HCT116 (cell line): ENCODE data around the gene TKFC. TPM values are rescaled to one million over a fixed set of nuclear protein-coding genes. Genes with fewer than 3 reads are reported as not detected.

Experiments
- ATAC-seq: fragments of 200-7000 bp; cut with Tn5 transposase; 2 replicates; pipeline ENCODE4 v1.9.1; 2020; ENCODE audit warnings: mild to moderate bottlenecking, moderate library complexity
- BruUV-seq: library from RNA; stranded (reverse); fragments of 400-500 nt; replicated peaks from 2 replicates; lab custom pipeline; 2021; lab: Mats Ljungman, UMichigan
- CTCF ChIA-PET: fragments of 300-600 bp; sonication (Branson Sonifier 250); formaldehyde crosslinking; loops from one replicate; lab custom pipeline; 2021; ENCODE audit warnings: antibody characterized with exemption; lab: Charles Lee
- POLR2A ChIA-PET: fragments of 300-600, 350-600 bp; sonication (Branson Sonifier 250); formaldehyde crosslinking; loops from one replicate; lab custom pipeline; 2021; ENCODE audit warnings: antibody characterized with exemption; lab: Charles Lee
- RAD21 ChIA-PET, 2 experiments: fragments of 300-600 bp; sonication (Branson Sonifier 250); formaldehyde crosslinking; loops; one replicate each; lab custom pipeline; 2023; ENCODE audit warnings: low total read pairs in 2 of 2; ENCODE audit not compliant: uncharacterized antibody in 2 of 2, unreplicated experiment in 2 of 2, low non-redundant PET in 1 of 2; lab: Charles Lee
- DNase-seq: peaks from one replicate; pipeline ENCODE4 v3.0.0-alpha.2; 2010; ENCODE audit warnings: low read depth, low spot score
- H2AFZ ChIP-seq: fragments of 200-600 bp; shearing (Covaris generic), sonication (generic); 2 replicates; pipeline ENCODE4 v1.6.1; 2017; ENCODE audit warnings: low read depth, mixed run types, mixed read lengths, antibody characterized with exemption, low read length; ENCODE audit not compliant: poor library complexity, severe bottlenecking
- H3K27ac ChIP-seq: 2 replicates; pipeline ENCODE4 v1.5.1; 2012; ENCODE audit warnings: low read depth, low read length
- H3K27me3 ChIP-seq: fragments of 200-600 bp; sonication (generic); 2 replicates; pipeline ENCODE4 v1.6.1; 2016; ENCODE audit warnings: mixed run types, low read length, mixed read lengths; ENCODE audit not compliant: insufficient read depth
- H3K36me3 ChIP-seq, 2 experiments: fragments of 200-500 bp in 1 of 2; fragments of 200-600 bp in 1 of 2; sonication (Bioruptor generic) in 1 of 2; sonication (generic) in 1 of 2; 2 replicates each; pipeline versions ENCODE4 v1.5.1 to v1.6.1; 2014 to 2016; ENCODE audit warnings: low read length in 2 of 2, inconsistent platforms in 1 of 2, mixed read lengths in 1 of 2, mixed run types in 1 of 2; ENCODE audit not compliant: insufficient read depth in 2 of 2, control insufficient read depth in 1 of 2
- H3K4me1 ChIP-seq, 2 experiments: fragments of 200-600 bp in 1 of 2; sonication (generic) in 1 of 2; 2 replicates each; pipeline versions ENCODE4 v1.5.1 to v1.6.1; 2012 to 2017; ENCODE audit warnings: low read length in 2 of 2, inconsistent platforms in 1 of 2, mild to moderate bottlenecking in 1 of 2, mixed read lengths in 1 of 2, mixed run types in 1 of 2, moderate library complexity in 1 of 2; ENCODE audit not compliant: insufficient read depth in 2 of 2, control insufficient read depth in 1 of 2
- H3K4me2 ChIP-seq: fragments of 200-600 bp; sonication (generic); 2 replicates; pipeline ENCODE4 v1.6.1; 2017; ENCODE audit warnings: mixed run types, low read length, mixed read lengths
- H3K4me3 ChIP-seq, 2 experiments: fragments of 200-600 bp in 1 of 2; sonication (generic) in 1 of 2; replicated peaks in 1 of 2; 2 replicates each; pipeline ENCODE4 v1.5.1; 2011 to 2016; ENCODE audit warnings: low read length in 2 of 2, control low read depth in 1 of 2, low read depth in 1 of 2, mild to moderate bottlenecking in 1 of 2, mixed read lengths in 1 of 2, mixed run types in 1 of 2
- H3K79me2 ChIP-seq: fragments of 200-600 bp; sonication (generic); 2 replicates; pipeline ENCODE4 v1.6.1; 2017; ENCODE audit warnings: mild to moderate bottlenecking, mixed run types, low read length, moderate library complexity, mixed read lengths; ENCODE audit not compliant: insufficient read depth
- H3K9ac ChIP-seq: fragments of 200-600 bp; sonication (generic); 2 replicates; pipeline ENCODE4 v1.6.1; 2016; ENCODE audit warnings: low read length, mixed read lengths
- H3K9me2 ChIP-seq: fragments of 200-600 bp; sonication (generic), shearing (Covaris generic); 2 replicates; pipeline ENCODE4 v1.6.1; 2017; ENCODE audit warnings: mixed run types, mild to moderate bottlenecking, moderate library complexity; ENCODE audit not compliant: insufficient read depth
- H3K9me3 ChIP-seq, 2 experiments: fragments of 200-500 bp in 1 of 2; fragments of 200-600 bp in 1 of 2; sonication (Bioruptor generic) in 1 of 2; sonication (generic) in 1 of 2; 2 replicates each; pipeline ENCODE4 v1.6.1; 2014 to 2017; ENCODE audit warnings: low read length in 2 of 2, mixed read lengths in 2 of 2, inconsistent platforms in 1 of 2, low read depth in 1 of 2, mild to moderate bottlenecking in 1 of 2, mixed run types in 1 of 2, moderate library complexity in 1 of 2; ENCODE audit not compliant: control insufficient read depth in 1 of 2, insufficient read depth in 1 of 2
- H4K20me1 ChIP-seq: fragments of 200-600 bp; sonication (generic), shearing (Covaris generic); 2 replicates; pipeline ENCODE4 v1.6.1; 2017; ENCODE audit warnings: mixed run types, mild to moderate bottlenecking, moderate library complexity; ENCODE audit not compliant: insufficient read depth
- ELF1 ChIP-seq: IDR thresholded peaks from 2 replicates; pipeline ENCODE4 v1.6.1; 2012; ENCODE audit warnings: low read depth, borderline replicate concordance
- EZH2 ChIP-seq: fragments of 200-600 bp; sonication (generic); IDR thresholded peaks from 2 replicates; pipeline ENCODE4 v1.6.1; 2017; ENCODE audit warnings: antibody characterized with exemption, mixed run types
- EZH2phosphoT487 ChIP-seq: fragments of 200-600 bp; IDR thresholded peaks from 2 replicates; pipeline ENCODE4 v1.6.1; 2018; ENCODE audit warnings: antibody characterized with exemption, borderline replicate concordance
- JUND ChIP-seq: IDR thresholded peaks from 2 replicates; pipeline ENCODE4 v1.6.1; 2012
- POLR2A ChIP-seq: IDR thresholded peaks from 2 replicates; pipeline ENCODE4 v1.7.0; 2011; ENCODE audit warnings: borderline replicate concordance; ENCODE audit not compliant: insufficient read depth, insufficient read length; ENCODE audit errors: extremely low read depth
- RAD21 ChIP-seq: IDR thresholded peaks from 2 replicates; pipeline ENCODE4 v1.6.1; 2012; ENCODE audit warnings: low read depth, mild to moderate bottlenecking
- REST ChIP-seq: IDR thresholded peaks from 2 replicates; pipeline ENCODE4 v1.6.1; 2012; ENCODE audit warnings: low read depth
- SP1 ChIP-seq: IDR thresholded peaks from 2 replicates; pipeline ENCODE4 v1.6.1; 2012; ENCODE audit warnings: low read depth
- TCF7L2 ChIP-seq: IDR thresholded peaks from 2 replicates; pipeline ENCODE4 v1.7.0; 2011; ENCODE audit warnings: borderline replicate concordance, inconsistent platforms; ENCODE audit not compliant: insufficient read depth, insufficient read length; ENCODE audit errors: extremely low read depth
- intact Hi-C: fragments of 100-400 bp; cut with micrococcal nuclease; formaldehyde crosslinking; loops from 2 replicates; pipeline ENCODE4 v1.10.0; 2022
- total RNA-seq: library from RNA; stranded (reverse); gene quantifications from one replicate; pipeline ENCODE4 v1.2.1, GENCODE V29; 2021; ENCODE audit not compliant: unreplicated experiment

TKFC gene
- total RNA-seq, 1 experiment from 2014 or later: 156 TPM

GRCh38 chr11:61332281-61332796, 689 bp upstream of the TKFC start:
- Histone ChIP-seq H3K9ac (peak overlapping the region; percentile 97), H2AFZ (no peak overlapping the region), H3K27me3 (no peaks in the 10 kb centered on the region), H3K4me2 (peak overlapping the region; percentile 93), H3K79me2 (peaks cover 81% of the 10 kb centered on the region), H3K4me1 (peaks cover 28 to 46% of the 10 kb centered on the region in 2 experiments), H3K4me3 (peak overlapping the region; percentile 85 to 97), H3K9me3 (no peaks in the 10 kb centered on the region), H3K36me3 (peaks cover 20% of the 10 kb centered on the region in 2 experiments; a peak in 3 of 4 replicates)
- POLR2A ChIA-PET: no interaction called here
- RAD21 ChIA-PET: no interaction called here
- DNase-seq (no peak), ATAC-seq (no peak)
- intact Hi-C loops: loop anchor here (2.0 kb wide), 1 partner anchor 60 kb away; the partner anchor contains the start of gene TMEM216
- TF ChIP-seq SP1 (no peak), ELF1 (no peak), EZH2phosphoT487 (no peak), EZH2 (no peak), TCF7L2 (no peak), RAD21 (no peak), JUND (no peak), REST (no peak), POLR2A (no peak)
- TF ChIP-seq, all 23 proteins: peak for 0
- Histone ChIP-seq H3K9me2 (no peaks in the 10 kb centered on the region), H3K27ac (peak overlapping the region; percentile 92), H4K20me1 (no peaks in the 10 kb centered on the region)
- BruUV-seq: no TSS peak
- CTCF ChIA-PET: no interaction called here
